ENCODE data around the gene APBB2. TPM values are rescaled to one million over a fixed set of nuclear protein-coding genes. Genes with fewer than 3 reads are reported as not detected.

The APBB2 gene
- total RNA-seq, 2 donors from 2014 or later: 17.4 to 56.6 TPM

DNA sequence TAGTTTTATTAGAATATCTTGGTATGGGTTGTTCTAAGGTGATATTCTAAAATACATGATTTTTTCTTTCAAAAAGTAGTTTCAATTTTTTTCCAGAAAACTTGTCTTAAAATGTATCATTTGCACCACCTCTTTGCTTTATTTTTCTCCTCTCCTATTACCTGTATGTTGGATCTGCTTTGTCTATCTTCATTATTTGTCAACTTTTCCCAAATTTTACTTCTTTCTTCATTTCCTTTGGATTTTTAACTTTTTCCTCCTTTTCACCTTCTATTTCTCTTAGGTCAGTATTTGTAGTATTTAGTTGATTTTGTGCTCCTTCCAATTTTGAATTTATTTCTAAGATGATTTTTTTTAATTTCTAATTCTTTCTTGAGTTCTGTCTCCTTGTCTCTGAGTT is 169.6 kb downstream of the APBB2 start:
- intact Hi-C loops (cut with DNase I): loop anchor here (10.0 kb wide), 1 partner anchor 110 kb away; no protein-coding TSS in a partner anchor
- TF ChIP-seq CTCF (IDR thresholded peaks at IDR 0.05) (no peak), POLR2AphosphoS5 (IDR thresholded peaks at IDR 0.05) (no peak), POLR2A (IDR thresholded peaks at IDR 0.05) (no peak)
- H3K4me1 ChIP-seq (replicated peaks): no peaks in the 10 kb centered on the region
- H3K4me3 ChIP-seq: no peak overlapping the region
- no peaks in the 10 kb centered on the region for H3K27me3 ChIP-seq (replicated peaks; ENCODE audit: insufficient read depth)
- DNase-seq (ENCODE audit: low spot score): no peak
- no peaks in the 10 kb centered on the region for H3K9me3 ChIP-seq
- H3K36me3 ChIP-seq: no peaks in the 10 kb centered on the region
- H3K27ac ChIP-seq: no peak overlapping the region

- no peak overlapping the region for H3K4me3 ChIP-seq
- no peaks in the 10 kb centered on the region for H3K9me3 ChIP-seq
- TF ChIP-seq POLR2A (IDR thresholded peaks at IDR 0.05): no peak
- TF ChIP-seq CTCF (IDR thresholded peaks at IDR 0.05): peak in 1 of 4 experiments; percentile 10
- H3K27ac ChIP-seq: no peak overlapping the region
- no peaks in the 10 kb centered on the region for H3K4me1 ChIP-seq (replicated peaks)
- no peak for DNase-seq (ENCODE audit: low spot score)
- intact Hi-C loops (cut with DNase I): loop anchor here (10.0 kb wide), 1 partner anchor 109 kb away; no protein-coding TSS in a partner anchor
- H3K27me3 ChIP-seq (replicated peaks; ENCODE audit: insufficient read depth): no peaks in the 10 kb centered on the region
- no peaks in the 10 kb centered on the region for H3K36me3 ChIP-seq
Measured at GRCh38 chr4:41044165-41044564, 170.2 kb downstream of the APBB2 start.

DNA sequence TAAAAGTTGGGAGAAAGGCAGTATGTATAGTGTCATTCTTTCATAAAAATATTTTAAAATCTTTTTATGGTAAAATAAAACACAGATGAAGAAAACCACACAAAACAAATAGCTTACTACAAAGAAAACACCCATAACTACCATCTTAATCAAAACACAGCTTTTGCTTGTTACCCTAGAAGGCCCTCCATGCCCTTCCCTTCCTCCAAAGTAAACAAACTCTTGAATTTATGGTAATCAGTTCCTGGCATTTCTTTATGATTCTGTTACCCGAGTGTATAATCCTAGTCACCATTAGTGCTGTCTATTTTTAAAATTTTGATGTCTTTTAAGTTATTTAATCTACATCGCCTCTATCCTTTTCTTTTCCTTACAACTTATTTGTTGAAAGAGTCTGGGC is 170.9 kb downstream of the APBB2 start:
- 71% methylated on average over 2 of the region's 2 CpGs for WGBS

GRCh38 chr4:41041551-41041950 is 172.8 kb downstream of the APBB2 start:
- Histone ChIP-seq H3K4me1 (replicated peaks) (no peaks in the 10 kb centered on the region), H3K27ac (no peak overlapping the region), H3K9me3 (no peaks in the 10 kb centered on the region), H3K36me3 (no peaks in the 10 kb centered on the region), H3K27me3 (replicated peaks; ENCODE audit: insufficient read depth) (no peaks in the 10 kb centered on the region), H3K4me3 (no peak overlapping the region)
- no peak for TF ChIP-seq POLR2A (IDR thresholded peaks at IDR 0.05)
- TF ChIP-seq POLR2AphosphoS5 (IDR thresholded peaks at IDR 0.05): no peak
- no peak for TF ChIP-seq CTCF (IDR thresholded peaks at IDR 0.05)
- WGBS: 80% methylated on average over 1 of the region's 1 CpG
- intact Hi-C loops (cut with DNase I): loop anchor here (10.0 kb wide), 1 partner anchor 107 kb away; no protein-coding TSS in a partner anchor
- DNase-seq (ENCODE audit: low spot score): no peak

More for the DNA sequence above, 170.9 kb downstream of the APBB2 start:
- H3K27ac ChIP-seq: no peak overlapping the region
- no peaks in the 10 kb centered on the region for H3K36me3 ChIP-seq
- H3K4me3 ChIP-seq: no peak overlapping the region
- no peaks in the 10 kb centered on the region for H3K27me3 ChIP-seq (replicated peaks; ENCODE audit: insufficient read depth)
- no peak for DNase-seq (ENCODE audit: low spot score)
- intact Hi-C loops (cut with DNase I): loop anchor here (10.0 kb wide), 1 partner anchor 109 kb away; no protein-coding TSS in a partner anchor
- TF ChIP-seq POLR2AphosphoS5 (IDR thresholded peaks at IDR 0.05) (no peak), POLR2A (IDR thresholded peaks at IDR 0.05) (no peak), CTCF (IDR thresholded peaks at IDR 0.05) (no peak)
- H3K9me3 ChIP-seq: no peaks in the 10 kb centered on the region
- no peaks in the 10 kb centered on the region for H3K4me1 ChIP-seq (replicated peaks)

DNA sequence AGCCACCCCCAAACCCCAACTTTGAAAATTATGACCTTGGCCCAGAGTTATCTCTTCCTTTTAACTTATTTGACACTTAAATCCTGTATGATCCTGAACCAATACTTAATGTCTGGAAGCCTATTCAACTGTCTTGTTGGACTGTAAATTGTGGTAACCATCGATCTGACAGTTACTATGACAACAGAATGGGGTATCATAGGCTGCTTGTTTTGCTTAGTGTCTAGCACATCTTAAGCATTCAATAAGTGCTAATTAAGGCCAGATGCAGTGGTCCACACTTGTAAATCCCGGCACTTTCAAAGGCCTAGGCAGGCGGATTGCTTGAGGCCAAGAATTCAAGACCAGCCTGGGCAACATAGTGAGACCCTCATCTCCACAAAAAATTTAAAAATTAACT is 175.0 kb downstream of the APBB2 start:
- 94% methylated on average over 3 of the region's 3 CpGs for WGBS
- intact Hi-C loops (cut with DNase I): no loop called here
- Histone ChIP-seq H3K27me3 (replicated peaks; ENCODE audit: insufficient read depth) (no peaks in the 10 kb centered on the region), H3K27ac (no peak overlapping the region), H3K36me3 (no peaks in the 10 kb centered on the region), H3K9me3 (no peaks in the 10 kb centered on the region), H3K4me3 (no peak overlapping the region), H3K4me1 (replicated peaks) (no peaks in the 10 kb centered on the region)
- no peak for TF ChIP-seq CTCF (IDR thresholded peaks at IDR 0.05)
- no peak for DNase-seq (ENCODE audit: low spot score)

All from prostate gland (tissue), 2 donors.